NCI-H1092 treated with DMSO at 0.1 percent for 48 hours (cell line): ENCODE data around the gene FOXE1.

ENCODE experiments used
- DNase-seq: peaks from one replicate; lab custom pipeline; 2025; lab: John Stamatoyannopoulos, UW

FOXE1 gene

GRCh38 chr9:97848480-97849237, 4.4 kb upstream of the FOXE1 start:
- DNase-seq: no peak

GRCh38 chr9:97849980-97850379, 3.0 kb upstream of the FOXE1 start:
- DNase-seq: no peak

- no peak for DNase-seq
Measured at GRCh38 chr9:97850746-97851445, 2.1 kb upstream of the FOXE1 start.

DNA sequence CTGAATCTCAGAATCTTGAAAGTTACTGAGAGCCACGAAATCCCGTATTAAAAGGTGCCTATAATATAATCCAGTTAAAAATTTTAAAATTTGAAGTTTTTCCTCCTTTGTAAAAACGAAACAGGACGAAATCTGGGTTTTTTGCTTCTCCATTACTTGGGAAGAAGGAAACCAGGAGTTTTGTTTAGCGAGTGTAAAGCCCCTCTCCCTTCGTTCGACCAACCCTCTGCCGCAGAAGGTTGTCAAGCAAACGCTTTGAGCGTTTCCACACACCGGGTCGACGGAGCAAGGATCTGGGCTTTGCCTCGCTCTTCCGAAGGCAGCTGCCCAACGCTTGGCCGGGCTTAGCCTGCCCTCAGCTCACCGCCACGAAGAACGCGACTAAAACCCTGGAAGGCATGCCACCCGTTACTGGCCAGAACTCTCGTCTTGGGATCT, 1.6 kb upstream of the FOXE1 start:
- no peak for DNase-seq

DNA sequence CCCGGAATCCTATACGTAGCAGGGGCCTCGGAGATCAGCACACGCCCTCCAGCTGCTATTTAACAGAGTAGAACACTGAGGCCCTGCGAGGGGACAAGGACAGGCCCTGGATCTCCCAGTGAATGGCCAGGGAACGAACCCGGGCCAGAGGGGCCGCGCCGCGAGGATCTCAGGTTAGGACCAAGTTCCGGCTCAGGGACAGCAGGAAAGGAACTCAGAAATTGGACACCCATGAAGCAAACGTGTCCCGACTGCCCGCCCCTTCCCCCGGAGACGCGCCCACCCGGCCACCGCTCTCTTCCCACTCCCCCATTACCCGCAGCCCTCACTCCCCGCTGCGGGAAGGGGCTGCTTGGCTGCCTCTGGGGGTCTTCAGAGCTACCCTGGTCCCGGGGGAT, 1.0 kb upstream of the FOXE1 start:
- no peak for DNase-seq

GRCh38 chr9:97852399-97853055, 499 bp upstream of the FOXE1 start:
- no peak for DNase-seq

DNA sequence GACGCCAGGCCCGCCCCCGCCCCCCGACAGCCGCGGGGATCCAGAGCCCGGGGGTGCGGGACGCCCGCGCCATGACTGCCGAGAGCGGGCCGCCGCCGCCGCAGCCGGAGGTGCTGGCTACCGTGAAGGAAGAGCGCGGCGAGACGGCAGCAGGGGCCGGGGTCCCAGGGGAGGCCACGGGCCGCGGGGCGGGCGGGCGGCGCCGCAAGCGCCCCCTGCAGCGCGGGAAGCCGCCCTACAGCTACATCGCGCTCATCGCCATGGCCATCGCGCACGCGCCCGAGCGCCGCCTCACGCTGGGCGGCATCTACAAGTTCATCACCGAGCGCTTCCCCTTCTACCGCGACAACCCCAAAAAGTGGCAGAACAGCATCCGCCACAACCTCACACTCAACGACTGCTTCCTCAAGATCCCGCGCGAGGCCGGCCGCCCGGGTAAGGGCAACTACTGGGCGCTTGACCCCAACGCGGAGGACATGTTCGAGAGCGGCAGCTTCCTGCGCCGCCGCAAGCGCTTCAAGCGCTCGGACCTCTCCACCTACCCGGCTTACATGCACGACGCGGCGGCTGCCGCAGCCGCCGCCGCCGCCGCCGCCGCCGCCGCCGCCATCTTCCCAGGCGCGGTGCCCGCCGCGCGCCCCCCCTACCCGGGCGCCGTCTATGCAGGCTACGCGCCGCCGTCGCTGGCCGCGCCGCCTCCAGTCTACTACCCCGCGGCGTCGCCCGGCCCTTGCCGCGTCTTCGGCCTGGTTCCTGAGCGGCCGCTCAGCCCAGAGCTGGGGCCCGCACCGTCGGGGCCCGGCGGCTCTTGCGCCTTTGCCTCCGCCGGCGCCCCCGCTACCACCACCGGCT, 1.0 kb downstream of the FOXE1 start:
- peak; percentile 80 for DNase-seq

DNA sequence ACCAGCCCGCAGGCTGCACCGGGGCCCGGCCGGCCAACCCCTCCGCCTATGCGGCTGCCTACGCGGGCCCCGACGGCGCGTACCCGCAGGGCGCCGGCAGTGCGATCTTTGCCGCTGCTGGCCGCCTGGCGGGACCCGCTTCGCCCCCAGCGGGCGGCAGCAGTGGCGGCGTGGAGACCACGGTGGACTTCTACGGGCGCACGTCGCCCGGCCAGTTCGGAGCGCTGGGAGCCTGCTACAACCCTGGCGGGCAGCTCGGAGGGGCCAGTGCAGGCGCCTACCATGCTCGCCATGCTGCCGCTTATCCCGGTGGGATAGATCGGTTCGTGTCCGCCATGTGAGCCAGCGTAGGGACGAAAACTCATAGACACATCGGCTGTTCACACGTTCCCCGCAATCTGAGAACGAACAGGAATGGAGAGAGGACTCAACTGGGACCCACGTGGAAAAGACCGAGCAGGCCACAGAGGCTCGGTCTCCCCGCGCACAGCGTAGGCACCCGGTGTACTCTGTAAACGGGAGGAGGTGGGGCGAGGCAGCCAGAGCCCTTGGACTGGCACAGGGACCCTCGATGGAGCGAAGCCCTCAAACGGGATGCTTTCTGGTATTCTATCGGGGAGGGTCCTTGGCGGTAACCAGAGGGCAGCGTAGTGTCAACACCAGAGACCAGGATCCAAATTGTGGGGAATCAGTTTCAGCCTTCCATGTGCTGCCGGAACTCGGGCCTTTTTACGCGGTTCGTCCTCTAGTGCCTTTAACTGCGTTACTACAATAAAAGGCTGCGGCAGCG, 1.9 kb downstream of the FOXE1 start:
- no peak for DNase-seq

- DNase-seq: no peak
Measured at GRCh38 chr9:97855486-97855875, 2.5 kb downstream of the FOXE1 start.

- DNase-seq: no peak
Measured at GRCh38 chr9:97855899-97856298, 2.9 kb downstream of the FOXE1 start.

DNA sequence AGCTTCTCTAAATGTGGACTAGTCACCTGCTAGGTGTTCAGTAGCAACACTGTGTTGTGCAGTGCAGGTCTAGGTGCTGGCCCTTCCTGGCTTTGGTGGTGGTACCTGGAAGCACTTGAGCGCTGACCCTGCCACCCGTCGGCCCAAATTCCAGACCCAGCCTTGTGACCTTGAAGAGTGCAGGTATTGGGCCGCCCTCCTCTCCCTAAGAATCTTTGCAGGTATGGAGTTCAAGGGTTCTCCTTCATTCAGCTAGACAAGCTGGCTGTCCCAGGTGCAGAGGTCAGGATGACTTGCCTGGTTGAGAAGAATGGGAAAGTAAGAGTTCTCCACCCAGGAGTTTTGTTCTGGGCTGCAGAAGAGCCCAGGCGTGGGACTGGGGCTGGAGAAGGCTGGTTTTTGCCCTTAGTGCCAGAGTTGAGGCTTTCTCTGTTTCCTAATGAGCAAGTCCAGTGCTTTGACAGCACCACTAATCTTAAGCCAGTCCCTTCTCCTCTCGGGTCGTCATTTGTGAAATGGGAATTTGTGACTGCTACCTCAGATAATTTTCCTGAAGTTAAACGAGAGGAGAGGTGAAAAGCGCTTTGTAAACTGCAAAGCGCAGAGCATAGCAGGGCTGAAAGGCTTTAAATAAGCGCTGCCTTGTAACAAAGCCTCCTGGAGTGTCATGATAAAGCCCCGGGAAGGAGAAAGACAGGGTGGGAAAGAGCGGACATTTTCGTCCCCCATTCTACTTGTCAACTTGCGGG, 4.0 kb downstream of the FOXE1 start:
- no peak for DNase-seq

DNA sequence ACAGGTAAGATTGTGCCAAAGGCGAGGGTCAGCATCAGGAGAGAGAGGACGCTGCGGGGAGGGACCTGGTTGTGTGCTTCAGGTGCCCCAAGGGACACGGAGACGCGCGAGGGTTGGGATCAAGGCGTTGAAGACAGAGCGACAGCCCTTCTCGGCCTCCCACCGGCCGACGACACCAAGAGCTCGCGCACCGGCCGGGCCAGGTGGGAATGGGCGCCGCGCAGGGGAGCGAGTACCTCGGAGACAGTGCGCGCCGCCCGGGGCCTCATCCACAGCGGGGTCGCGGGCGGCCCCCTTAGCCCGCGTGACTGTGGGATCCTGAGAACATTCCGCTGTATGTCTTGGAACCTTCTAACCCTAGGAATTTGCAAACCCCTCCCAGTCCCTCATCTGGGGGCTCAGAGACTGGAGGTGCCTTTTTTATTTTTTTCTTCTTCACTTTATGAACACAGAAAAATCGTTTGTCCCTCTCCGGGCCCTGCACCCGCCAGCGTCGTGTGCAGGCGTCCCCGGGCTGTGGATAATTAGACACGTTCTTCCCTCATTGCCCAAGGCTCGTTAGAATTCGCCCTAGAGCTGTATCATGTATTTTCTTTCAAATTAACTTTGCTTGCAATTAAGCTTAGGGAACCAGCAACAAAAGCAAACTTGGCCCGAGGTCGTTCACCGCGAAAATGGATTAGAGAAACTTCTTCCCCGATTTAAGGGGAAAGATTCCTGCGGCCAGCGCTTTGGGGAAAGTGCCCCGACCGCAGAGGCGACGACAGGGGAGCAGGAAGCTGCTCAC, 4.8 kb downstream of the FOXE1 start:
- no peak for DNase-seq

DNA sequence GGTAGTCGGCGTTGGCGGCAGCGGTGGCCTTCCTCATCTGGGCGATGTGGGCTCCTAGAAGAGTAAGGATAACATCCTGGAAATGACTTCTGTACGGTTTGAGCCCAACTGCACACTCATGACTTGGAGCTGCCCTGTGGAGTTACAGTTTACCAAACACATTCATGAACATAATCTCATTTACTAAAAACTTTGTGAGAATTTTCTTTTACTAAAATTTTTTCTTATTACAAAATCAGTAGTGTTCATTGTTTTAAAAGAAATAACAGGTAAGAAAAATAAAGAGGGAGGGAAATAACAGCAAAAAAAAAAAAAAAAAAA, 5.3 kb downstream of the FOXE1 start:
- no peak for DNase-seq

GRCh38 chr9:97858826-97859225, 5.8 kb downstream of the FOXE1 start:
- DNase-seq: no peak

DNA sequence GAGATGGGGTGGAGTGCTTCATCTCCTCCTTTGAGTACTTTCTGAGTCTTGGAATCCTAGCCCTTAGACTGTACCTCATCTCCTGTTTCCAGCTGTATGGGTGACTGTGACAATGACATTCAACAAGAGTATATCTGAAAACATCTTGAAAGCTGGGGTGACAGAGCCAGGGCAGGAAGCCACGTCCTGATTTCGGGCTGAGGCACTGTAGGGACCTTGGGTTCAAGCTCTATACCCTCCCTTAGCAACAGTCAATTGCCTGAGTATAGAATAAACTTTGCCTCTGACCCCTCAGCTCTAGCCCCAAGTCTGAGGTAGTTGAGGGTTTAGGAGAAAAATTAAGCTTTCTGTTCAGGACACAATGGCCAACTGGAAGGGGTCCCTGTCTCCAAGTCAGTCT, 6.3 kb downstream of the FOXE1 start:
- no peak for DNase-seq

- no peak for DNase-seq
Measured at GRCh38 chr9:97860451-97861147, 7.6 kb downstream of the FOXE1 start.

DNA sequence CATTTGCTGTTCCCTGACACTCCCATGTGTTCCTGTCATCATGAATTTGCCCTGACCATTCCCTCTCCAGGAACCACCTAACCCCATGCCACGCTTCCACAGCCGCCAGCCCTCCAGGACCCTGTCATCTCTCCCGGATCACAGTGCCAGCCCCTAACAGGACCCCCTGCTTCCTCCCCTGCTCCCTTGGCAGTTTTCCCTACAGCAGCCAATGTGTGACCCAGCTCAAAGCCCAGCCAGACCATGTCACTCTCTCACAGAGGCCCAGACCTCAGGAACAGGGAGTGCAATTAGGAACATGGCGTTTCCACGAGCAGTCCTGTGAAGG, 8.1 kb downstream of the FOXE1 start:
- no peak for DNase-seq

DNA sequence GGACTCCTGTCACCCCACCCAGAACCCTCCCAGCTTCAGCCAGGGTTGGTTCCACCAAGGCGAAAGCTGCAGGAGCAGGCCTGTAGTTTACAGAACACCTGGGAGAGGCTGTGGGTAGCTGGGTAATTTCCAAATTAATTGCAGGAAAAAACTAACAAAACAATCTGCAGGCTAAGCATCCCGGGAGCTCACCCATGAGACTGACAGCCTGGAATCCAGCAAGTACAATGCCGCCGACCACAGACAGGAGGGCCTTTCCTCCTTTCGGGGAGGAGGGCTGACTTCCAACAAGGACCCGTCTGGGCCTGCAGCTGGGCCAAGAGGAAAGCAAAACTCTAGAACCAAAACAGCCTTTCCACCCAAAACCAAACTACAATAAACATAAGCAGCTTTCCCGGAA, 10.3 kb downstream of the FOXE1 start:
- DNase-seq: no peak

DNA sequence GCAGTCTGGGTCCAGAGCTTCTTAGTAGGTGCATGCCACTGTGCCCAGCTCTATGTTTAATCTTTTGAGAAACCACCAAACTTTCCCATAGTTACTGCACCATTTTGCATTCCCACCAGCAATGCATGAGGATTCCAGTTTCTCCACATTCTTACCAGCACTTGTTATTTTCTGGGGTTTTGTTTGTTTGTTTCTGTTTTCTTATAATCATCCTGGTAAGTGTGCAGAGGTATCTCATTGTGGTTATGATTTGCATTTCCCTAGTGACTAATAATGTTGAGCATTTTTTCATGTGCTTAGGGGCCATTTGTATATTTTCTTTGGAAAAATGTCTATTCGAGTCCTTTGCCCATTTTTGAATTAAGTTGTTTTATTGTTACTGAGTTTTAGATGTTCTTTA, 11.4 kb downstream of the FOXE1 start:
- no peak for DNase-seq

DNA sequence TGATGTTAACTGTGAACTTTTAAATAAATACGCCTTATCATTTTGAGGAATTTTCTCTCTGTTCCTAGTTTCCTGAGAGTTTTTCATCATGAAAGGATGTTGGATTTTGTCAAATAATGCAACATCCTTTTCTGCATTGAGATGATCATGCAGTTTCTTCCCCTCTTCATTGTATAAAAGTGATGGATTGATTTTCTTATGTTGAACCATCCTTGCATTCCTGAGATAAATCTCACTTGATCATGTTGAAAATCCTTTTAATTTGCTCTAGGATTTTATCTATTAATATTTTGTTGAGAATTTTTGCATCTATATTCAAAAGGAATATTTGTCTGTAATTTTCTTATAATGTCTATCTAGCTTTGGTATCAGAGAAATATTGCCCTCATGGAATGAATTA, 13.3 kb downstream of the FOXE1 start:
- no peak for DNase-seq
